A673 (cell line): ENCODE measurements around the gene KRT17. TPM values are rescaled to one million over a fixed set of nuclear protein-coding genes. Genes with fewer than 3 reads are reported as not detected.

Experiments used
- BruUV-seq: library from RNA; stranded (reverse); fragments of 400-500 nt; replicated peaks from 2 replicates; lab custom pipeline; 2021; lab: Mats Ljungman, UMichigan
- CTCF ChIA-PET: fragments of 300-600 bp; sonication (Branson Sonifier 250); formaldehyde crosslinking; loops from one replicate; lab custom pipeline; 2022; ENCODE audit warnings: antibody characterized with exemption; lab: Charles Lee
- POLR2A ChIA-PET: fragments of 300-600 bp; sonication (Branson Sonifier 250); formaldehyde crosslinking; loops from one replicate; lab custom pipeline; 2022; ENCODE audit warnings: antibody characterized with exemption; ENCODE audit not compliant: low non-redundant PET; lab: Charles Lee
- DNase-seq: peaks from one replicate; pipeline ENCODE4 v3.0.0-alpha.2; 2015; ENCODE audit warnings: low spot score
- H3K27ac ChIP-seq: fragments of 200-600 bp; sonication (generic); 2 replicates; pipeline ENCODE4 v1.5.1; 2016; ENCODE audit warnings: mixed run types, low read depth, mild to moderate bottlenecking, mixed read lengths, antibody characterized with exemption, low read length; ENCODE audit not compliant: poor library complexity, severe bottlenecking
- H3K27me3 ChIP-seq: fragments of 200-600 bp; sonication (generic); replicated peaks from 2 replicates; pipeline ENCODE4 v1.6.1; 2017; ENCODE audit warnings: mixed run types, low read depth, mild to moderate bottlenecking, mixed read lengths, antibody characterized with exemption, low read length; ENCODE audit not compliant: insufficient read depth, poor library complexity
- H3K36me3 ChIP-seq: fragments of 200-600 bp; sonication (generic); 2 replicates; pipeline ENCODE4 v1.6.1; 2016; ENCODE audit warnings: mixed run types, mild to moderate bottlenecking, mixed read lengths, antibody characterized with exemption, low read length; ENCODE audit not compliant: insufficient read depth, poor library complexity, severe bottlenecking
- H3K4me1 ChIP-seq: fragments of 200-600 bp; sonication (generic); 2 replicates; pipeline ENCODE4 v1.6.1; 2017; ENCODE audit warnings: mixed run types, mild to moderate bottlenecking, mixed read lengths, antibody characterized with exemption, low read length; ENCODE audit not compliant: insufficient read depth, poor library complexity, severe bottlenecking
- H3K4me3 ChIP-seq: fragments of 200-600 bp; sonication (generic); 2 replicates; pipeline ENCODE4 v1.5.1; 2016; ENCODE audit warnings: low read depth, mixed run types, mild to moderate bottlenecking, mixed read lengths, low read length; ENCODE audit not compliant: poor library complexity, severe bottlenecking
- H3K9me3 ChIP-seq: fragments of 200-600 bp; sonication (generic); 2 replicates; pipeline ENCODE4 v1.6.1; 2016; ENCODE audit warnings: mixed run types, low read depth, mild to moderate bottlenecking, mixed read lengths, antibody characterized with exemption, low read length; ENCODE audit not compliant: poor library complexity, severe bottlenecking
- EZH2 ChIP-seq: fragments of 200-600 bp; sonication (generic); IDR thresholded peaks from 2 replicates; pipeline ENCODE4 v1.6.1; 2017; ENCODE audit warnings: borderline replicate concordance, low read depth, mild to moderate bottlenecking, mixed read lengths, antibody characterized with exemption, low read length; ENCODE audit not compliant: poor library complexity, severe bottlenecking
- intact Hi-C: fragments of 100-400 bp; cut with micrococcal nuclease; formaldehyde crosslinking; loops from one replicate; pipeline ENCODE4 v1.10.0; 2022; ENCODE audit not compliant: unreplicated experiment
- total RNA-seq: library from RNA; stranded (reverse); gene quantifications from 2 replicates; pipeline ENCODE4 v1.2.3, GENCODE V29; 2021
- TF ChIP-seq, protein P1 (sequence below): fragments of 300-800, 200-600 bp; sonication (generic); conservative IDR thresholded peaks from 2 replicates; pipeline ENCODE4 v1.5.1; 2017; ENCODE audit warnings: low read depth, mild to moderate bottlenecking, antibody characterized with exemption, low read length, moderate library complexity, mixed read lengths

The KRT17 gene
- total RNA-seq, 1 experiment from 2014 or later: 54.1 TPM

DNA sequence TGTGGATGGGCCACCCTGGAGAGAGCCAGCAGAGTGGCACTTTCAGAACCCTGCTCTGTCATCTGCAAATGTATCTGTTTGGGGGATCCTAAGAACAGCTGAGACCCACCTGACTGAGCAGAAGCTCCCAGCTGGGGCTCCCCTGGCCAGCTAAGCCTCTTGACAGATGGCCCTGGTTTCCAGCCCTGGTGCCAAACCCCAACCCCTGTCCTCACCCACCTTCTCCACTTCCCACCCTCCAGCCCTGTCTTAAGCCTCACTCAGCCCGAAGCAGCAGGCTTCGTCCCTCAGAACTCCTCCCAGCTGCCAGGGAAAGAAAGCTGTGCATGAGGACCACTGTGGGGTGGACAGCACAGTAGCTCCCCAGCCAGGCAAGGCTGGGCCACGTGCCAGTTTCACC, 49.0 kb downstream of the KRT17 start:
- no peaks in the 10 kb centered on the region for H3K9me3 ChIP-seq
- TF ChIP-seq, protein P1, sequence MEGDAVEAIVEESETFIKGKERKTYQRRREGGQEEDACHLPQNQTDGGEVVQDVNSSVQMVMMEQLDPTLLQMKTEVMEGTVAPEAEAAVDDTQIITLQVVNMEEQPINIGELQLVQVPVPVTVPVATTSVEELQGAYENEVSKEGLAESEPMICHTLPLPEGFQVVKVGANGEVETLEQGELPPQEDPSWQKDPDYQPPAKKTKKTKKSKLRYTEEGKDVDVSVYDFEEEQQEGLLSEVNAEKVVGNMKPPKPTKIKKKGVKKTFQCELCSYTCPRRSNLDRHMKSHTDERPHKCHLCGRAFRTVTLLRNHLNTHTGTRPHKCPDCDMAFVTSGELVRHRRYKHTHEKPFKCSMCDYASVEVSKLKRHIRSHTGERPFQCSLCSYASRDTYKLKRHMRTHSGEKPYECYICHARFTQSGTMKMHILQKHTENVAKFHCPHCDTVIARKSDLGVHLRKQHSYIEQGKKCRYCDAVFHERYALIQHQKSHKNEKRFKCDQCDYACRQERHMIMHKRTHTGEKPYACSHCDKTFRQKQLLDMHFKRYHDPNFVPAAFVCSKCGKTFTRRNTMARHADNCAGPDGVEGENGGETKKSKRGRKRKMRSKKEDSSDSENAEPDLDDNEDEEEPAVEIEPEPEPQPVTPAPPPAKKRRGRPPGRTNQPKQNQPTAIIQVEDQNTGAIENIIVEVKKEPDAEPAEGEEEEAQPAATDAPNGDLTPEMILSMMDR: no peak
- no peak for TF ChIP-seq EZH2
- intact Hi-C loops: no loop called here
- no peaks in the 10 kb centered on the region for H3K36me3 ChIP-seq
- no peak overlapping the region for H3K27ac ChIP-seq
- no peaks in the 10 kb centered on the region for H3K27me3 ChIP-seq
- DNase-seq: no peak
- ChIA-PET POLR2A (no interaction called here), CTCF (no interaction called here)
- H3K4me3 ChIP-seq: no peak overlapping the region
- H3K4me1 ChIP-seq: no peaks in the 10 kb centered on the region
- no TSS peak for BruUV-seq

GRCh38 chr17:41571561-41572434, 52.6 kb downstream of the KRT17 start, which contains the start of gene KRT9:
Gene KRT9 (minus strand): TSS chr17:41572059. CDS start chr17:41571992, 67 bp downstream.
- intact Hi-C loops: no loop called here
- DNase-seq: no peak
- H3K4me3 ChIP-seq: no peak within 1 kb of the TSS
- H3K9me3 ChIP-seq: no peaks in the 10 kb centered on the region
- H3K36me3 ChIP-seq: no peaks in the 10 kb centered on the region
- H3K4me1 ChIP-seq: no peaks in the 10 kb centered on the region
- ChIA-PET POLR2A (no interaction called here), CTCF (no interaction called here)
- no peak for TF ChIP-seq EZH2
- TF ChIP-seq, protein P1: no peak
- no peaks in the 10 kb centered on the region for H3K27me3 ChIP-seq
- BruUV-seq: no TSS peak
- H3K27ac ChIP-seq: no peak within 1 kb of the TSS

Other genes starting within 250 kb of the KRT17 start
- not detected in 2 replicates for gene KRT34, start 242.3 kb downstream of the KRT17 start, total RNA-seq
- not detected in 2 replicates for gene KRT31, start 227.0 kb downstream of the KRT17 start, total RNA-seq
- not detected in 2 replicates for gene KRT37, start 200.0 kb downstream of the KRT17 start, total RNA-seq
- not detected in 2 replicates for gene KRT38, start 183.6 kb downstream of the KRT17 start, total RNA-seq
- not detected in 2 replicates for gene KRT32, start 157.2 kb downstream of the KRT17 start, total RNA-seq
- gene KRT35, start 143.4 kb downstream of the KRT17 start, total RNA-seq: not detected in 2 replicates
- not detected in 2 replicates for gene KRT36, start 134.7 kb downstream of the KRT17 start, total RNA-seq
- not detected in 2 replicates for gene KRT13, start 119.0 kb downstream of the KRT17 start, total RNA-seq
- gene KRT15, start 105.7 kb downstream of the KRT17 start, total RNA-seq: not detected in 2 replicates
- 0.34 and 0.74 TPM in 2 replicates for gene KRT19, start 96.3 kb downstream of the KRT17 start, total RNA-seq
- not detected in 2 replicates for gene KRT9, start 52.5 kb downstream of the KRT17 start, total RNA-seq
- gene KRT14, start 37.7 kb downstream of the KRT17 start, total RNA-seq: not detected in 2 replicates
- gene KRT16, start 11.8 kb downstream of the KRT17 start, total RNA-seq: not detected in 2 replicates
- 504 and 524 TPM in 2 replicates for gene EIF1, start 64.3 kb upstream of the KRT17 start, total RNA-seq
- not detected in 2 replicates for gene GAST, start 87.8 kb upstream of the KRT17 start, total RNA-seq
- gene HAP1, start 110.1 kb upstream of the KRT17 start, total RNA-seq: 1.4 and 1.5 TPM in 2 replicates
- 15.7 and 25.2 TPM in 2 replicates for gene JUP, start 162.1 kb upstream of the KRT17 start, total RNA-seq
- 5.9 and 6.6 TPM in 2 replicates for gene P3H4, start 187.4 kb upstream of the KRT17 start, total RNA-seq
- 30.0 and 43.6 TPM in 2 replicates for gene FKBP10, start 188.4 kb upstream of the KRT17 start, total RNA-seq
- gene NT5C3B, start 211.7 kb upstream of the KRT17 start, total RNA-seq: 46.7 and 50.7 TPM in 2 replicates
- not detected in 2 replicates for gene KLHL10, start 213.2 kb upstream of the KRT17 start, total RNA-seq
- gene KLHL11, start 240.8 kb upstream of the KRT17 start, total RNA-seq: 10.8 and 12.0 TPM in 2 replicates